Panc1 (cell line): ENCODE results near the gene TRIM66.

Experiments
- POLR2AphosphoS5 ChIP-seq: IDR thresholded peaks from 2 replicates; pipeline ENCODE4 v1.6.1; 2012; ENCODE audit warnings: mild to moderate bottlenecking, low read depth, low read length, moderate library complexity
- SIN3A ChIP-seq: IDR thresholded peaks from 2 replicates; pipeline ENCODE4 v1.6.1; 2012; ENCODE audit warnings: low read depth, mild to moderate bottlenecking, low read length, moderate library complexity, borderline replicate concordance; ENCODE audit not compliant: insufficient read depth
- TCF7L2 ChIP-seq: IDR thresholded peaks from 2 replicates; pipeline ENCODE4 v1.6.1; 2011; ENCODE audit warnings: mild to moderate bottlenecking, low read depth, low read length, inconsistent platforms
- TF ChIP-seq, protein P1 (sequence below): fragments of 450-650 bp; IDR thresholded peaks from 2 replicates; pipeline ENCODE4 v1.5.1; 2017; ENCODE audit warnings: mild to moderate bottlenecking

DNA sequence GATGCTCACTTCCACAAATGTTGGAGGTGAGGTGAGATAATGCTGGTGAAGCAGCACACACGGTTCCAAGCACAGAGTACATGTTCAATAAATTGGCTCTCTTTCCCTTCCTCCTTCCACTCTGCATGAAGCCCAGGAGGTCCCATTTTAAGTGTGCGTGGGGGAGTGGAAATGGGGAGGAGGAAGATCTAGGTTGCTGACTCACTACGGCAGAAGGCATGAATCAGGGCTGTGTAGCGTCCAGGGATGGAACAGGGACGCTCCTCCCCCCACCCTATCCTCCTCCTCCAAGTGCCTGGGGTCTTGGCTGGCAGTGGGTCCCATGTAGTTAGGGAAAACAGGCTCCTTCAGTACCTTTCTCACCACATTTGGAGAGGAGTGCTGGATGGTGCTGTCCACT is 44.2 kb downstream of the TRIM66 start:
- TF ChIP-seq, protein P1, sequence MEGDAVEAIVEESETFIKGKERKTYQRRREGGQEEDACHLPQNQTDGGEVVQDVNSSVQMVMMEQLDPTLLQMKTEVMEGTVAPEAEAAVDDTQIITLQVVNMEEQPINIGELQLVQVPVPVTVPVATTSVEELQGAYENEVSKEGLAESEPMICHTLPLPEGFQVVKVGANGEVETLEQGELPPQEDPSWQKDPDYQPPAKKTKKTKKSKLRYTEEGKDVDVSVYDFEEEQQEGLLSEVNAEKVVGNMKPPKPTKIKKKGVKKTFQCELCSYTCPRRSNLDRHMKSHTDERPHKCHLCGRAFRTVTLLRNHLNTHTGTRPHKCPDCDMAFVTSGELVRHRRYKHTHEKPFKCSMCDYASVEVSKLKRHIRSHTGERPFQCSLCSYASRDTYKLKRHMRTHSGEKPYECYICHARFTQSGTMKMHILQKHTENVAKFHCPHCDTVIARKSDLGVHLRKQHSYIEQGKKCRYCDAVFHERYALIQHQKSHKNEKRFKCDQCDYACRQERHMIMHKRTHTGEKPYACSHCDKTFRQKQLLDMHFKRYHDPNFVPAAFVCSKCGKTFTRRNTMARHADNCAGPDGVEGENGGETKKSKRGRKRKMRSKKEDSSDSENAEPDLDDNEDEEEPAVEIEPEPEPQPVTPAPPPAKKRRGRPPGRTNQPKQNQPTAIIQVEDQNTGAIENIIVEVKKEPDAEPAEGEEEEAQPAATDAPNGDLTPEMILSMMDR: no peak
- TF ChIP-seq TCF7L2 (no peak), SIN3A (no peak), POLR2AphosphoS5 (no peak)
